Natural killer cell treated with Interleukin-12 subunit alpha and Interleukin-12 subunit beta and Interleukin-15 and Interleukin-18, amount 100 ng/mL, for 72 hours (primary cell): ENCODE measurements around the gene NDUFS2. TPM values are rescaled to one million over a fixed set of nuclear protein-coding genes. Genes with fewer than 3 reads are reported as not detected.

Experiments used
- ATAC-seq, 2 donors: fragments of 150-1000 bp; cut with Tn5 transposase in 1 of 2; sonication (Bioruptor Pico), chemical (Tn5 transposase) in 1 of 2; 2 replicates each; pipeline ENCODE4 v1.10.0; 2021
- DNase-seq: peaks from one replicate; pipeline ENCODE4 v3.0.0; 2022; ENCODE audit warnings: low spot score
- H3K27ac Mint-ChIP-seq, 2 donors: 1 replicate in 1 of 2; 2 replicates in 1 of 2; pipeline ENCODE4 v1.8.0; 2022; ENCODE audit warnings: mixed read lengths in 2 of 2, mild to moderate bottlenecking in 1 of 2, moderate library complexity in 1 of 2
- H3K27me3 Mint-ChIP-seq, 2 donors: 1 replicate in 1 of 2; 2 replicates in 1 of 2; pipeline ENCODE4 v1.8.0; 2022; ENCODE audit warnings: mixed read lengths in 2 of 2
- H3K36me3 Mint-ChIP-seq: one replicate; pipeline ENCODE4 v1.8.0; 2022; ENCODE audit warnings: mixed read lengths
- H3K4me1 Mint-ChIP-seq, 2 donors: 1 replicate in 1 of 2; 2 replicates in 1 of 2; pipeline ENCODE4 v1.8.0; 2022; ENCODE audit warnings: low read depth in 2 of 2, mixed read lengths in 2 of 2, mild to moderate bottlenecking in 1 of 2
- H3K4me3 Mint-ChIP-seq: one replicate; pipeline ENCODE4 v1.8.0; 2022; ENCODE audit warnings: mixed read lengths
- H3K9me3 Mint-ChIP-seq: 2 replicates; pipeline ENCODE4 v1.8.0; 2022; ENCODE audit warnings: mixed read lengths
- total RNA-seq, 2 donors: library from RNA; stranded (reverse); gene quantifications; one replicate each; pipeline ENCODE4 v1.2.3, GENCODE V29; 2022

The NDUFS2 gene
- total RNA-seq, 2 donors from 2014 or later: 86.2 to 87.8 TPM

DNA sequence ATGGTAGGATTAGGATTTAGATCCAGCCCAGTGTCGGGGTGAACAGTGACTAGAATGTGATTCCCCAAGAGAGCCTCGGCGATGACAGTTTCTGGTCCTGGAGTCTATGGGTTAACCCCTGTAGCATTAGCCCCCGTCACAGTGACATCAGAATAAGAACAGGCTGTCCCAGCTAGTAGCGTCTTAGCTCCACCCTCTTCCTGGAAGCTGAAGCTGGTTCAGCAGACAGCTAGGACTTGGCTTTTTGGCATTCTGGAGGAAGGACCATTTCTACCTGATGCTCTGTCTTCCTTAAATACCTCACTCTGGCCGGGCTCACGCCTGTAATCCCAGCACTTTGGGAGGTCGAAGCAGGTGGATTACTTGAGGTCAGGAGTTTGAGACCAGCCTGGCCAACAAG lies 5.0 kb downstream of the NDUFS2 start:
- DNase-seq: peak; percentile 16
- H3K27me3 Mint-ChIP-seq: no peaks in the 10 kb centered on the region
- H3K27ac Mint-ChIP-seq: no peak overlapping the region
- peaks cover 29% of the 10 kb centered on the region for H3K36me3 Mint-ChIP-seq
- no peak for ATAC-seq
- peaks cover 28 to 32% of the 10 kb centered on the region in 2 donors for H3K4me1 Mint-ChIP-seq
- H3K9me3 Mint-ChIP-seq: no peaks in the 10 kb centered on the region
- no peak overlapping the region for H3K4me3 Mint-ChIP-seq

DNA sequence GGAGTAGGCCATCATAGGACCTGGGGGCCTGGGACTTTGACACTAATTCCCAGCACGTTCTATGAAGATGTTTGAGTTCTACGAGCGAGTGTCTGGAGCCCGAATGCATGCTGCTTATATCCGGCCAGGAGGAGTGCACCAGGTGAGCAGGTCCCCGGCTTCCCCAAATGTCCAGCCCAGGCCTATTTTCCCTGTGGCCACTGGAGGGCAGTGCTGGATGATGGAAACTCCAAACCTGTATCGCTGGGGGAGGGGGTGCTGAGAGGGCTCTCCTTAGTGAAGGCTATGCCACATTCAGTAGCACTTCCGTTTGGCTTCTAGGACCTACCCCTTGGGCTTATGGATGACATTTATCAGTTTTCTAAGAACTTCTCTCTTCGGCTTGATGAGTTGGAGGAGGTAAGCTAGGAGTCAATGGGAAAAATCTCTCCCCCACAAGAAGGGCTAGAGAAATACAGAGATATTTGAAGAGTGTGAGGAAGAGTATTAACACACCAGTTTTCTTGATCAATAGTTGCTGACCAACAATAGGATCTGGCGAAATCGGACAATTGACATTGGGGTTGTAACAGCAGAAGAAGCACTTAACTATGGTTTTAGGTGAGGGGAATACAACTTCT lies 7.7 kb downstream of the NDUFS2 start:
- H3K4me3 Mint-ChIP-seq: no peak overlapping the region
- peak; percentile 79 for DNase-seq
- H3K27ac Mint-ChIP-seq: peak overlapping the region; percentile 69 to 72
- H3K9me3 Mint-ChIP-seq: no peaks in the 10 kb centered on the region
- peaks cover 29 to 36% of the 10 kb centered on the region in 2 donors for H3K4me1 Mint-ChIP-seq
- peak; percentile 92 to 93 for ATAC-seq
- H3K36me3 Mint-ChIP-seq: peaks cover 40% of the 10 kb centered on the region
- H3K27me3 Mint-ChIP-seq: no peaks in the 10 kb centered on the region

GRCh38 chr1:161214369-161214768 lies 12.2 kb downstream of the NDUFS2 start:
- H3K27me3 Mint-ChIP-seq: no peaks in the 10 kb centered on the region
- H3K27ac Mint-ChIP-seq: peak overlapping the region; percentile 94 to 100
- ATAC-seq: no peak
- H3K4me1 Mint-ChIP-seq: peaks cover 49 to 54% of the 10 kb centered on the region in 2 donors
- peak; percentile 40 for DNase-seq
- H3K36me3 Mint-ChIP-seq: peaks cover 38% of the 10 kb centered on the region
- no peaks in the 10 kb centered on the region for H3K9me3 Mint-ChIP-seq
- peak overlapping the region; percentile 92 for H3K4me3 Mint-ChIP-seq

GRCh38 chr1:161215076-161215475 lies 12.9 kb downstream of the NDUFS2 start, which contains the start of gene FCER1G:
FCER1G (plus strand) TSS chr1:161215295; CDS start chr1:161215322, 27 bp downstream.
- DNase-seq (peak; percentile 84), ATAC-seq (peak; percentile 40 to 50)
- Mint-ChIP-seq H3K27me3 (no peaks in the 10 kb centered on the region), H3K4me3 (peak within 1 kb of the TSS; percentile 92), H3K9me3 (no peaks in the 10 kb centered on the region), H3K4me1 (peaks cover 45 to 52% of the 10 kb centered on the region in 2 donors), H3K27ac (peak within 1 kb of the TSS; percentile 94 to 100), H3K36me3 (peaks cover 31% of the 10 kb centered on the region)

- no peaks in the 10 kb centered on the region for H3K27me3 Mint-ChIP-seq
- ATAC-seq: peak; percentile 88 to 92
- DNase-seq: peak; percentile 86
- H3K4me3 Mint-ChIP-seq: peak overlapping the region; percentile 92
- H3K9me3 Mint-ChIP-seq: no peaks in the 10 kb centered on the region
- peaks cover 47 to 55% of the 10 kb centered on the region in 2 donors for H3K4me1 Mint-ChIP-seq
- peak overlapping the region; percentile 94 to 100 for H3K27ac Mint-ChIP-seq
- H3K36me3 Mint-ChIP-seq: peaks cover 24% of the 10 kb centered on the region
Measured at GRCh38 chr1:161216945-161217712, 15.0 kb downstream of the NDUFS2 start.

- DNase-seq (peak; percentile 58), ATAC-seq (no peak)
Measured at GRCh38 chr1:161217831-161218230, 15.7 kb downstream of the NDUFS2 start.

DNA sequence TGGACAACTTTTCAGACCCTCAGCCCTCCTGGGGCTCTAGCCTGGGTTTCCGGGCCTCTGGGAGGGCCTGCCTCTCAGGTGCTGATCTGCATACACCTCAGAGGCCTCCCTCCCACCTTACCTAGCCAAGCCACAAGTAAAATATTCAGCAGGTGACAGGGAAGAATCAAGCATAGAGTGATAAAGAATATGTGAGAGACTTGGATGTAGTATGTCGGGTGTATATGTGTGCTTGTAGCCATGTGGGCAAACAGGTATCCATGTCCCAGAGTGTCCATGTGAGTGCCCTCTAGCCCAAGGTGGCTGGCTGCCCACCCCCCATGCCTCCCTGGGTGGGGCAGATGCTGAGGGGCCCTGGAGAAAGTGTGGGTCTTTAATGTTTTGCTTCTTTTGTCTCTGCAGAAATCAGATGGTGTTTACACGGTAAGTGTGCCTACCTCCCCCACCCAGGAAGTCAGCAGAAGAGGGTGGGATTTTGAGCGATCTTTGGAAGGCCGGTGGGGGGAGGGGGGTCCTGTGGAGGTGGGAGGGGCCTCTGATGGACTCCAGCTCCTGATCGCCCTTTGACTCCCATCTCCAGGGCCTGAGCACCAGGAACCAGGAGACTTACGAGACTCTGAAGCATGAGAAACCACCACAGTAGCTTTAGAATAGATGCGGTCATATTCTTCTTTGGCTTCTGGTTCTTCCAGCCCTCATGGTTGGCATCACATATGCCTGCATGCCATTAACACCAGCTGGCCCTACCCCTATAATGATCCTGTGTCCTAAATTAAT lies 16.3 kb downstream of the NDUFS2 start:
- DNase-seq (peak; percentile 23), ATAC-seq (no peak)
- Mint-ChIP-seq H3K27ac (peak overlapping the region; percentile 94 to 100), H3K4me1 (peaks cover 50 to 58% of the 10 kb centered on the region in 2 donors), H3K4me3 (peak overlapping the region; percentile 92), H3K36me3 (peaks cover 17% of the 10 kb centered on the region), H3K9me3 (no peaks in the 10 kb centered on the region), H3K27me3 (no peaks in the 10 kb centered on the region)

More at GRCh38 chr1:161217831-161218230, 15.7 kb downstream of the NDUFS2 start:
- peak overlapping the region; percentile 94 to 100 for H3K27ac Mint-ChIP-seq
- peaks cover 50 to 56% of the 10 kb centered on the region in 2 donors for H3K4me1 Mint-ChIP-seq
- no peaks in the 10 kb centered on the region for H3K27me3 Mint-ChIP-seq
- peaks cover 24% of the 10 kb centered on the region for H3K36me3 Mint-ChIP-seq
- H3K4me3 Mint-ChIP-seq: peak overlapping the region; percentile 92
- H3K9me3 Mint-ChIP-seq: no peaks in the 10 kb centered on the region

GRCh38 chr1:161219078-161219892 lies 17.1 kb downstream of the NDUFS2 start:
- no peaks in the 10 kb centered on the region for H3K27me3 Mint-ChIP-seq
- H3K36me3 Mint-ChIP-seq: peaks cover 9% of the 10 kb centered on the region
- ATAC-seq (no peak), DNase-seq (peak; percentile 35)
- H3K4me1 Mint-ChIP-seq: peaks cover 49 to 60% of the 10 kb centered on the region in 2 donors
- peak overlapping the region; percentile 68 for H3K4me3 Mint-ChIP-seq
- peak overlapping the region; percentile 94 to 100 for H3K27ac Mint-ChIP-seq
- H3K9me3 Mint-ChIP-seq: no peaks in the 10 kb centered on the region

GRCh38 chr1:161220002-161220401 lies 17.8 kb downstream of the NDUFS2 start:
- Mint-ChIP-seq H3K36me3 (peaks cover 5% of the 10 kb centered on the region), H3K4me1 (peaks cover 42 to 56% of the 10 kb centered on the region in 2 donors), H3K9me3 (no peaks in the 10 kb centered on the region), H3K4me3 (no peak overlapping the region), H3K27me3 (no peaks in the 10 kb centered on the region), H3K27ac (peak overlapping the region; percentile 94 to 100)
- ATAC-seq (no peak), DNase-seq (no peak)

DNA sequence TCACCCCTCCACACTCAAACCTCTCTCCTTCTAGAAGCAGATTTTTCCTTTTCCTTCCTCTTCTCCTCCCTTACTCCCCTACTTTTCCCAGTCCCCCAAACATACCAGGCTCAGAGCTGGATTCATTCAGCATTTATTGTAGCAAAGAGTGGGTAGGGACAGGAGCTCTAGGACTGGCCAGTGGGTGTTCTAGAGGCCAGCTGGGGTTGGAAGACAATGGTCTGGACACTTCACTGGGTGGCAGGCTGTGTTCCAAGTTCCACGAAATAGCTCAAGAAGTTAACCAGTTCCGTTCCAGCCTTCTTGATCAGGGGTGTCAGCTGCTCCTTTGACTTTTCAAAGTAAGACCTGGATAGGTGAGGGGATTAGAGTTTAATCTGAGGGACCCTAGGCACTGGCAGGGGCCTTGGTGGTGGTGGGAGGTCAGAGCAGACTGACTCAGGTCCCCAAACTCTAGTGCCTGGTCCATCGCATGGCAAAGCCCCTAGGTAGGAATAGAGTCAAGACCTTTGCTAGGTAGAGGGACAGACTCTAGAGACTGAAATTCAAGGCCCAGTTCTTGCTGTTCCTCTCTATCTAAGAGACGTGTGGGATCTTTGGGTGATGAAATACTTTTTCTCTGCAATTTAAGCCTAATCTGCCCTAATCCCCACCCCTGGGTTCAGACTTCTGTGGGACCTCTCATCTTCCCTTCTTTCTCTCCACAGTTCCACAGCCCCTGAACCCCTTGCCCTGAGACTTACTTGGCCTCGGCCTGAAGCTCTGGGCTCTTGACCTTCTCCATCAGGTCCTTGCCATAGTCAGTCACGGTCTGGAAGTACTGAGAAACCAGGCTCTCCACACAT lies 20.2 kb downstream of the NDUFS2 start:
- DNase-seq (peak; percentile 49), ATAC-seq (no peak)
- H3K36me3 Mint-ChIP-seq: peaks cover 5% of the 10 kb centered on the region
- peaks cover 49 to 61% of the 10 kb centered on the region in 2 donors for H3K4me1 Mint-ChIP-seq
- H3K9me3 Mint-ChIP-seq: no peaks in the 10 kb centered on the region
- no peaks in the 10 kb centered on the region for H3K27me3 Mint-ChIP-seq
- peak overlapping the region in 1 of 2 donors; percentile 36 for H3K27ac Mint-ChIP-seq
- H3K4me3 Mint-ChIP-seq: no peak overlapping the region

GRCh38 chr1:161223805-161224694 lies 21.9 kb downstream of the NDUFS2 start:
- Mint-ChIP-seq H3K27ac (peak overlapping the region; percentile 36 to 65), H3K36me3 (peaks cover 8% of the 10 kb centered on the region), H3K4me3 (no peak overlapping the region), H3K27me3 (no peaks in the 10 kb centered on the region), H3K9me3 (no peaks in the 10 kb centered on the region), H3K4me1 (peaks cover 45 to 54% of the 10 kb centered on the region in 2 donors)
- ATAC-seq (no peak), DNase-seq (no peak)
